Stomach smooth muscle (tissue), 2 donors: ENCODE data around the gene RNASE7.

Experiments
- H3K27ac ChIP-seq: one replicate; pipeline ENCODE4 v1.7.0; 2013; ENCODE audit warnings: mild to moderate bottlenecking, low read length, inconsistent platforms
- H3K27me3 ChIP-seq, 2 donors: one replicate each; pipeline ENCODE4 v1.7.0; 2013; ENCODE audit warnings: low read length in 2 of 2; ENCODE audit not compliant: insufficient read depth in 2 of 2, control insufficient read depth in 1 of 2
- H3K36me3 ChIP-seq, 2 donors: one replicate each; pipeline ENCODE4 v1.7.0; 2013; ENCODE audit warnings: low read length in 2 of 2; ENCODE audit not compliant: control insufficient read depth in 2 of 2, insufficient read depth in 2 of 2
- H3K4me1 ChIP-seq: one replicate; pipeline ENCODE4 v1.7.0; 2013; ENCODE audit warnings: low read length; ENCODE audit not compliant: control insufficient read depth, insufficient read depth
- H3K4me3 ChIP-seq, 2 donors: one replicate each; pipeline ENCODE4 v1.7.0; 2013; ENCODE audit warnings: low read length in 2 of 2
- H3K9ac ChIP-seq, 2 donors: one replicate each; pipeline ENCODE4 v1.7.0; 2013; ENCODE audit warnings: low read length in 2 of 2, mild to moderate bottlenecking in 1 of 2
- H3K9me3 ChIP-seq, 2 donors: one replicate each; pipeline ENCODE4 v1.7.0; 2013; ENCODE audit warnings: low read length in 2 of 2; ENCODE audit not compliant: control insufficient read depth in 2 of 2
- donor health status: healthy.
- donor health status: Pancreatic carcinoma.

Gene RNASE7

DNA sequence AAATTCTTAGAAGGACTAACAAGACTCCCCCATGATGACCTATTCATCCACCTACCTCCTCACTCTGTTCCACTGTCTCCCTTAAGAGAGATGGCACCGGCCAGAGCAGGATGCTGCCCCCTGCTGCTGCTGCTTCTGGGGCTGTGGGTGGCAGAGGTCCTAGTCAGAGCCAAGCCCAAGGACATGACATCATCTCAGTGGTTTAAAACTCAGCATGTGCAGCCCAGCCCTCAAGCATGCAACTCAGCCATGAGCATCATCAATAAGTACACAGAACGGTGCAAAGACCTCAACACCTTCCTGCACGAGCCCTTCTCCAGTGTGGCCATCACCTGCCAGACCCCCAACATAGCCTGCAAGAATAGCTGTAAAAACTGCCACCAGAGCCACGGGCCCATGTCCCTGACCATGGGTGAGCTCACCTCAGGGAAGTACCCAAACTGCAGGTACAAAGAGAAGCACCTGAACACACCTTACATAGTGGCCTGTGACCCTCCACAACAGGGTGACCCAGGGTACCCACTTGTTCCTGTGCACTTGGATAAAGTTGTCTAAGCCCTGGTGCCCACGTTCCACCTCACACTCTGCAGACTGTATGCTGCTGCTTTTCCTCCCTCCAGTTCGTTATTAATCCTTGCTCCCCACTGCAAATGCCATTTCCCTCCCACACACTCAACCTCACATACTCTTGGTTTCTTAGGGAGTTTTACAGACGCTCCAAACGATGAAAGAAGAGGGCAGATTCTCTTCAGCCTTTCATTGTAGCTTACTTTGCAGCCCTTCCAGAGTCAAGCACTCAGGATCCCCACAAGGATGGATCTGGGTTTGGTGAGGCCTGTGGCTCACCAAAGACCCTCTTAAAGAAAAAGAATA, 15.9 kb downstream of the RNASE7 start, which contains the start of gene RNASE8:
TSS of gene RNASE8 (plus strand) at position 20 of the 873 bp plus-strand sequence. CDS start at position 91, 71 bp downstream.
- H3K9ac ChIP-seq = no peak within 1 kb of the TSS
- H3K4me1 ChIP-seq = no peaks in the 10 kb centered on the region
- no peaks in the 10 kb centered on the region for H3K27me3 ChIP-seq
- no peaks in the 10 kb centered on the region for H3K36me3 ChIP-seq
- H3K9me3 ChIP-seq = no peaks in the 10 kb centered on the region
- no peak within 1 kb of the TSS for H3K4me3 ChIP-seq
- H3K27ac ChIP-seq = no peak within 1 kb of the TSS

DNA sequence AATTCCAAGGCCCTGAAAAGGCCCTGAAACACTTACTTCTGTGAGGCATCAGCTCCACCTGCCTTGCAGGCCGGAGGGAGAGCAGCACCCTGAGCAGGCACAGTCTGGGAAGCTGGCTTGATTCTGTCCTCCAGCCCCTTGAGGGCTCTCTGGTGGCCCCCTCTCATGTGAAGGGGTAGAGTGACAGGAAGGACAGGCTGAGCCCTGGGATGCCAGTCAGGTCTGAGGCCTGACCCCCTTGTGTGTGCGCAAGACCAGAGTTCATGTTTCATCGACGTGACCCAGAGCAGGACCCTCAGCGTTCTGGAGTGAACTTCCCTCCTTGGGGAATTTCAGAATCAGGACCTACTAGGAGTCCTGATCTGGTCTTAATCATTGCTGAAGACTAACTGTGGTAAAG, 16.7 kb downstream of the RNASE7 start:
- Histone ChIP-seq H3K27me3 (no peaks in the 10 kb centered on the region), H3K4me1 (no peaks in the 10 kb centered on the region), H3K27ac (no peak overlapping the region), H3K9ac (no peak overlapping the region), H3K4me3 (no peak overlapping the region), H3K36me3 (no peaks in the 10 kb centered on the region), H3K9me3 (no peaks in the 10 kb centered on the region)

DNA sequence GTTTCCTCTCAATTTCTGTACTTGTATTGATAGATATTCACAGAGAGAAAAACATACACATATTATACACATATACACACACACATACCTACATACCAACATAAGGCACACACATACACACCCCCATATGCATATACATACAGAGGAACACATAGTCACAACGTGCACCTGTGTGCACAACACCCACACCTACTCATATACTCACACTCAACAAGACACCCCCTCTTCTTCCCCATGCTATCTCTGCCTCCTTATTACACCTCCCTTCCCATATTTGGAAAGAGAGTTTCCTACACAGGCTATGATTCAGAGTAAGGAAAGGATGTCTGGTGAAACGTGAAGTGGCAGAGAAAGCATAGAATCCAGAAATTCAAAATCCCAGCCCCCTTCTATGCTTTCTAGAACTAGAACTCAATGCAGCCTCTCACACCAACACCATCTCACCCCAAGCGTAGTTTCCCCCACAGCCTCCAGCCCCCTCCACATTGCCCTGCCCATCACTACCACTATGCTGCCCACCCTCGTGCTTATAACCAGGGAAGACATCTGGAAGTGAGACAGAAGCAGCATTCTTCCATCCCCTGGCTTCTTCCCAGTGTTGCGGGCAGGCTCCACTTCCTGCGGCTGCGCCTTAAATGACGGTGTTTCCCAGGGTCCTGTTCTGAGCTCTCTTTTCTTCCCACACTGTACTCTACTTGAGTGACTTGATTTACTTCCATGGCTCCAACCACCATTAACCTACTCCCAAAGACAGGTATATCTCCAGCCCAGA, 17.9 kb downstream of the RNASE7 start:
- H3K9ac ChIP-seq = no peak overlapping the region
- no peaks in the 10 kb centered on the region for H3K9me3 ChIP-seq
- H3K27me3 ChIP-seq = no peaks in the 10 kb centered on the region
- no peak overlapping the region for H3K27ac ChIP-seq
- no peaks in the 10 kb centered on the region for H3K36me3 ChIP-seq
- no peak overlapping the region for H3K4me3 ChIP-seq
- no peaks in the 10 kb centered on the region for H3K4me1 ChIP-seq

DNA sequence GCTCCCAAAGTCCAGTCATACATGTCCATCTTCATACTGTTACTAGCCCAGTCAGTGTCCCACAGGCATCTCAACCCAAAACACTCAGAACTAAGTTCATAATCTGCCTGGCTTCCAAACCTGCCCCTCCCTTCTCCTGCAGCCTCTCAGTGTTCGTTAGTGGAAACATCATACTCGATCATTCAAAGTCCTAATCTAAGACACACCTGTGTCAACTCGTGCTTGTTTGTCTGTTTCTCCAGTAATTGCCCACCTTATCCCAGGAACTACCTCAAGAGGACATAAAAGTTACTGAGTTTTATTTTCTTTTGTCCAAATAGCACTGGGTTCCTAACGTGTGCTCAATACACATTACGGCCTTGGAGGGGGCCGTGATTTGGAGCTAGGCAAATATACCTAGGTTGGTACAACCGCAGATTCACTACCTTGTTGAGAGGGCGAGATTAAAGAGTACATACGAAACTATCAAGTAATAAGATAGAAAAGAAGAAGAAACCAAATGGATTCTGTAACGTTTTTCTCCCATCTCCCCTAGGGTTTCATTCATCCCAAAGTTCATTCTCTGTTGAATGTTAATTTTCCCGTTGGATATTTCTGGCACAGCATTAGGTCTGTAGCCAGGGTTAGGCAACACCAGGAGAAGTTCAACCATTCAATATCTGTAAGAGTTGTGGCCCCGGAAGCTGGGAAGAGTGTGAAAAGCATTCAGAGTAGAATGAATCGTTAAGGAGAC, 18.6 kb downstream of the RNASE7 start:
- no peak overlapping the region for H3K4me3 ChIP-seq
- no peaks in the 10 kb centered on the region for H3K36me3 ChIP-seq
- H3K4me1 ChIP-seq = no peaks in the 10 kb centered on the region
- no peaks in the 10 kb centered on the region for H3K9me3 ChIP-seq
- no peak overlapping the region for H3K9ac ChIP-seq
- no peak overlapping the region for H3K27ac ChIP-seq
- no peaks in the 10 kb centered on the region for H3K27me3 ChIP-seq

DNA sequence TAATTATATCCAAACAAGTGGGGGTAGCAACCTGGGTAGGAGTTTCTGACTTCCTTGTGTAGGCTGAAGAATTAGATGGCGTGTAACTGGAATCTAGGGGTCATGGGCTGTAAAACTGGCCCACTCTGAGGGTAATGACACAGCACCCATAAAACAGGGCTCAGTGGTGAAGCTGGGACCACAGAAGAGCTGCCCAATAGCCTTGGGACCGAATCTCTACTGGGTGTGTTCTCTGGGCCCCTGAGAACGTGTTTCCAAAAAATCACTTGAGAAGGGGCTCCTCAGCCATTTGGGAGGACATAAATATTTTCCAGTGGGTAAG, 19.1 kb downstream of the RNASE7 start:
- no peak overlapping the region for H3K27ac ChIP-seq
- no peaks in the 10 kb centered on the region for H3K27me3 ChIP-seq
- H3K9me3 ChIP-seq = no peaks in the 10 kb centered on the region
- H3K36me3 ChIP-seq = no peaks in the 10 kb centered on the region
- H3K4me1 ChIP-seq = no peaks in the 10 kb centered on the region
- H3K4me3 ChIP-seq = no peak overlapping the region
- no peak overlapping the region for H3K9ac ChIP-seq

DNA sequence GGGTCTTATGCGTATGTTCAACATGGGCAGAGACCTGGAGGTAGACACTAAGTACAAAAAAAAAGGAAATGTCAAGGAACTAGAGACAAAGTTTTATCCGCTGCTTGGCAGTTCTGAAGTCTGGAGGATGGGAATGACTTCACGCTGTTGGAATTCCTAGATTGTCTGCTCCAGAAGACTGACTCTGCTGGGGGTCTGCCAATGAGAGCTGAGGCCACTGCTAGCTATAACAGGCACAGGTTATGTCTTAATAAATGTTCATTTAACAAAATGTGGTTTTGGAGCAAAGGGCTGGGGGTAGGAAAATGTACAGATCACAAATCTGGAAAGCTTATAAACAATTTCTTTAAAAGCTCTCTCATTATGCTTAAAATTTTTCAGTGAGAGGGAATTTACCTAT, 21.3 kb downstream of the RNASE7 start:
- Histone ChIP-seq H3K4me1 (peaks cover under 1% of the 10 kb centered on the region), H3K27ac (no peak overlapping the region), H3K4me3 (no peak overlapping the region), H3K36me3 (no peaks in the 10 kb centered on the region), H3K27me3 (no peaks in the 10 kb centered on the region), H3K9ac (no peak overlapping the region), H3K9me3 (no peaks in the 10 kb centered on the region)

DNA sequence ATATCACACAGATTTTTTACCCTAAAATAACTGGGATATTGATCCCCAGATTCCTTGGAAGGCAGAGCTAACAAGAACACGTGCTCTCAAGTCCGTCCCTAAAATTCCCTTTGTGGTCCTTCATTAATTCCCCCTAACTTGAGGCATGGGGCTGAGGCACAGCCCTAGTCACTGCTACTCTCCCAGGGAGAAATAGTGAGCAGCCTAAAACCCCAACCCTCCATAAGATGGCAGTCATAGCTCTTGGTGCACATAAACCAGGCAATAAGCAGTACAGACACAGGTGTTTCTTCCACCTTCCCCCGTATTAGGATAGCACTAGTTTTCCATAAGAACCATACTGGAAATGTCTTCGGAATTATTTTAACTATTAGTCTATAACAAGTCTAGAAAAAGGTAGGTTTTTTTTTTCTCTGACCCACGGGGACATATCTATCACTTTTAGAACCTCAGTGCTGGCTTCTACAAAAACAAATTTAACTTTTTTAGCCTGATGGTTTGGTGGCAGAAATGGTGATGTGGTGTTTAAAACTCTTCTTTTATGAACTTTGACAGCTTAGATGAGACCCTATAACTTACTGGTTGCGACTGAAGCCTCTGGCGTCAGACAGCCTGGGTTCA, 24.8 kb downstream of the RNASE7 start:
- Histone ChIP-seq H3K9me3 (no peaks in the 10 kb centered on the region), H3K36me3 (no peaks in the 10 kb centered on the region), H3K4me3 (no peak overlapping the region), H3K4me1 (peaks cover 29% of the 10 kb centered on the region), H3K9ac (no peak overlapping the region), H3K27ac (no peak overlapping the region), H3K27me3 (no peaks in the 10 kb centered on the region)

DNA sequence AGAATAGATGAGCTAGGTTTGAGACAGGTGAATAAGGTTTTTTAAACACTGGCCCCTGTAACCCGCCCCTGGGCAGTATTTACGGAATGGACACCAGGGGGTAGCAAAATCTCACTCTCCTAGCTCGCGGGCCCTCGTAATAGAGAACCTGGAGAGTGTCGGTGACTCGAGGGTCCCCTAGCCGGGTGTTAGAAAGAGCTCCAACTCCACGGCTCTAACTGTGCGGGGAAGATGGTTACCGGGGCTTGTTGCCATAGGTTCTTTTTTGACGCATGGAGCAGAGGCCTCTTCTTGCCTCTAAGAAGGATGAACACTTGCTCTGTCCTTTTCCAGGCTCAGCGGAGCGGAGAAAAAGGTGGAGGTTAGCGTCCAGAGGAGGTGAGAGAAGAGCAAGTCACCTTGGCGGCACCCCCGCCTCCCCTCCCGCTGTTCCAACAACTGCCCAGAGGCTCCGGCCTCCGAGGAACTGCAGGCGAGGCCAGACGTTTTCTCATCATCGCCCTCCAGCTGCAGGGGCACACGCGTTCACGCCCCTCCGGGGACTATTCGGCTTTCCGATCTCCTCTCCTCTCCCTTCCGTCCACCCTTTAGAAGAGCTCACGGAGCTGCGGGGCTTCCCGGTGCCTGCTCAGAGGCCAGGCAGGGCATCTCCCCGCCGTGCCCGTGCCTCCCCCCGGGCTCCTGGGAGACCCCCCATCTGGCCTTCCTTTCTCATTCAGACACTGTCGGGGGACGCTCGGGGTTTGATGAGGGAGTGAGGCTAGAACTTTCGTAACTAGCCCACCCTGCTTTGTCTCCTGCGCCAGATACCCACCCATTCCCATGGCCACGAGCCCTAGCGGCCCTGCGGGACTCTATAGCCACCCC, 26.6 kb downstream of the RNASE7 start:
- Histone ChIP-seq H3K27me3 (no peaks in the 10 kb centered on the region), H3K9me3 (no peaks in the 10 kb centered on the region), H3K9ac (peak overlapping the region; percentile 63 to 68), H3K36me3 (peaks cover 5% of the 10 kb centered on the region in 2 donors), H3K4me1 (peaks cover 38% of the 10 kb centered on the region), H3K27ac (peak overlapping the region; percentile 60), H3K4me3 (peak overlapping the region; percentile 68 to 86)

DNA sequence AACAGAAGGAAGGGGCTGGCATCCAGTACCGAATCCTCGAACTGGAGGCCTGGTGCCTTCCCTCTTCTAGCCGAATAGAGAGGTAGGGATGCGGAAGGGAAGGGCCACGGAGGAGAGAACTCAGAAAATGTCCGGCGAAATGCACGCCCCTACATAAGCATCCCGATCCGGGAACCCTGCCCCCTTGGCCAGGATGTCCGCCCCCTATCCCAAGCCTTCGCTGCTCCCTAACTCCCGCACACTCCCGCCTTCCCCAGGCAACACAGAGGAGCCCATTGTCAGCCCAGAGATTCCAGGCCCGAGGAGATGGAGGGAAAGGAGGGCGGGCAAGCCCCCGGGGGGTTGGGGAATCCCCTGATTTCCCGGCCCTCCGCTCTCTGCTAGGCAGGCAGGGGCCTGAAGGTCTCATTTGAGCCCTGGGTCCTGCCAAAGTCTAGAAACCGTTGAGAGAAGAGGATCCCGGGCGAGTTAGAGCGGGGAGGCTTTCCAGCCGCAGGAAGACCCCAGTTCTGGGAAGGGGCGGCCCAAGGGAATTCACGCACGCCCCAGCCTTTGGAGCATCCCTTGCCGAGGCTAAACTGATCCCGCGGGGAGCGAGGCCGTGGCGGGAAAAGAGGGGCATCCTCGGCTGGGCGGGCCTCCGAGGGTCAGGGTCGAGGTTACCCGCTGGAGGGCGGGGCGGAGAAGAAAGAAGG, 27.4 kb downstream of the RNASE7 start:
- H3K36me3 ChIP-seq = peaks cover 9 to 12% of the 10 kb centered on the region in 2 donors
- H3K4me3 ChIP-seq = peak overlapping the region; percentile 68 to 86
- H3K27ac ChIP-seq = peak overlapping the region; percentile 60
- peak overlapping the region; percentile 63 to 69 for H3K9ac ChIP-seq
- H3K9me3 ChIP-seq = no peaks in the 10 kb centered on the region
- H3K4me1 ChIP-seq = peaks cover 38% of the 10 kb centered on the region
- no peaks in the 10 kb centered on the region for H3K27me3 ChIP-seq
